ENCODE results near the gene PNPO. TPM values are rescaled to one million over a fixed set of nuclear protein-coding genes. Genes with fewer than 3 reads are reported as not detected.
A peak's percentile ranks its signal among the peaks of the same experiment; 100 is the strongest.

The PNPO gene
- total and polyA plus RNA-seq, 2 of the 13 experiments (the other 11 are each of a cell fraction or from before 2014, with no cell fraction given) = 47.9 to 63.3 TPM

DNA sequence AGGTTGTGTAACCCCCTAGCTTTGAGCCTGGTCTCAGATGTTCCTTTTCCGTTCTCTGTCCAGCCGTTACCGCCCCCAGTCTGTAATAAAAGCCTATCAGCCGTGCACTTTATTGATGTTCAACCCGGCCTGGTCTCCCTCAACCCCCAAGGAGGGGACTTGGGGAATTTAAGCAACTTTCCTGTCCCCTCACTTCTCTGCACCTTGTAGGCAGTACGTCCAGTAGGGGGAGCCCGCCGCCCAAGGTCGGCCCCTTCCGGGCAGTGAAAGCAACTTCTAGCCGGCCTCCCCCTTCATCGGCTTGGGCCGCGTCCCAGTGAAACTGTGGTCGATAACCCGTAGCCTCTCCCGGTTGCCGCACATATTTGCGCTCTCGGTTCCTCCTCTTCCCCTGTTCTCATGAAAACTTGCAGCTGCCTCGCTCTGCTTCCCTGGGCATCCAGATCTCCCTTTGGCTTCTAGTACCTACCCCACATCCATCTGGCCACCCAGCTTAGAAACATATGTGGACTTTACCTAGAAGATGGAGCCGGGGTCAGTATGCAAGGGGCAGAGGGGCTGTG lies 7.9 kb downstream of the PNPO start (continued):
- TF ChIP-seq, protein P1, sequence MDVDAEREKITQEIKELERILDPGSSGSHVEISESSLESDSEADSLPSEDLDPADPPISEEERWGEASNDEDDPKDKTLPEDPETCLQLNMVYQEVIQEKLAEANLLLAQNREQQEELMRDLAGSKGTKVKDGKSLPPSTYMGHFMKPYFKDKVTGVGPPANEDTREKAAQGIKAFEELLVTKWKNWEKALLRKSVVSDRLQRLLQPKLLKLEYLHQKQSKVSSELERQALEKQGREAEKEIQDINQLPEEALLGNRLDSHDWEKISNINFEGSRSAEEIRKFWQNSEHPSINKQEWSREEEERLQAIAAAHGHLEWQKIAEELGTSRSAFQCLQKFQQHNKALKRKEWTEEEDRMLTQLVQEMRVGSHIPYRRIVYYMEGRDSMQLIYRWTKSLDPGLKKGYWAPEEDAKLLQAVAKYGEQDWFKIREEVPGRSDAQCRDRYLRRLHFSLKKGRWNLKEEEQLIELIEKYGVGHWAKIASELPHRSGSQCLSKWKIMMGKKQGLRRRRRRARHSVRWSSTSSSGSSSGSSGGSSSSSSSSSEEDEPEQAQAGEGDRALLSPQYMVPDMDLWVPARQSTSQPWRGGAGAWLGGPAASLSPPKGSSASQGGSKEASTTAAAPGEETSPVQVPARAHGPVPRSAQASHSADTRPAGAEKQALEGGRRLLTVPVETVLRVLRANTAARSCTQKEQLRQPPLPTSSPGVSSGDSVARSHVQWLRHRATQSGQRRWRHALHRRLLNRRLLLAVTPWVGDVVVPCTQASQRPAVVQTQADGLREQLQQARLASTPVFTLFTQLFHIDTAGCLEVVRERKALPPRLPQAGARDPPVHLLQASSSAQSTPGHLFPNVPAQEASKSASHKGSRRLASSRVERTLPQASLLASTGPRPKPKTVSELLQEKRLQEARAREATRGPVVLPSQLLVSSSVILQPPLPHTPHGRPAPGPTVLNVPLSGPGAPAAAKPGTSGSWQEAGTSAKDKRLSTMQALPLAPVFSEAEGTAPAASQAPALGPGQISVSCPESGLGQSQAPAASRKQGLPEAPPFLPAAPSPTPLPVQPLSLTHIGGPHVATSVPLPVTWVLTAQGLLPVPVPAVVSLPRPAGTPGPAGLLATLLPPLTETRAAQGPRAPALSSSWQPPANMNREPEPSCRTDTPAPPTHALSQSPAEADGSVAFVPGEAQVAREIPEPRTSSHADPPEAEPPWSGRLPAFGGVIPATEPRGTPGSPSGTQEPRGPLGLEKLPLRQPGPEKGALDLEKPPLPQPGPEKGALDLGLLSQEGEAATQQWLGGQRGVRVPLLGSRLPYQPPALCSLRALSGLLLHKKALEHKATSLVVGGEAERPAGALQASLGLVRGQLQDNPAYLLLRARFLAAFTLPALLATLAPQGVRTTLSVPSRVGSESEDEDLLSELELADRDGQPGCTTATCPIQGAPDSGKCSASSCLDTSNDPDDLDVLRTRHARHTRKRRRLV (CRISPR knock-in tag; IDR thresholded peaks at IDR 0.05) = no peak
- TF ChIP-seq, protein P2, sequence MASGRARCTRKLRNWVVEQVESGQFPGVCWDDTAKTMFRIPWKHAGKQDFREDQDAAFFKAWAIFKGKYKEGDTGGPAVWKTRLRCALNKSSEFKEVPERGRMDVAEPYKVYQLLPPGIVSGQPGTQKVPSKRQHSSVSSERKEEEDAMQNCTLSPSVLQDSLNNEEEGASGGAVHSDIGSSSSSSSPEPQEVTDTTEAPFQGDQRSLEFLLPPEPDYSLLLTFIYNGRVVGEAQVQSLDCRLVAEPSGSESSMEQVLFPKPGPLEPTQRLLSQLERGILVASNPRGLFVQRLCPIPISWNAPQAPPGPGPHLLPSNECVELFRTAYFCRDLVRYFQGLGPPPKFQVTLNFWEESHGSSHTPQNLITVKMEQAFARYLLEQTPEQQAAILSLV (CRISPR knock-in tag; IDR thresholded peaks at IDR 0.05; ENCODE audit: borderline replicate concordance) = 0 out of 2 replicates have a peak, but pooled peaks have one; percentile 19
- TF ChIP-seq TOE1 (CRISPR knock-in tag; IDR thresholded peaks at IDR 0.05) (no peak), FOXK1 (CRISPR knock-in tag; IDR thresholded peaks at IDR 0.05; ENCODE audit: borderline replicate concordance, low read depth) (no peak), ARHGAP35 (CRISPR knock-in tag; IDR thresholded peaks at IDR 0.05; ENCODE audit: borderline replicate concordance) (no peak; the same call in 1 of the 2 replicates), ADNP (CRISPR knock-in tag; IDR thresholded peaks at IDR 0.05) (no peak), CAMTA2 (CRISPR knock-in tag; IDR thresholded peaks at IDR 0.05; ENCODE audit: borderline replicate concordance) (no peak), ZNF20 (CRISPR knock-in tag; IDR thresholded peaks at IDR 0.05) (no peak), ZNF572 (CRISPR knock-in tag; IDR thresholded peaks at IDR 0.05) (no peak), NFYB (CRISPR knock-in tag; IDR thresholded peaks at IDR 0.05) (no peak), SNRNP70 (IDR thresholded peaks at IDR 0.05; ENCODE audit: low read depth, low read length) (no peak), HOXA5 (CRISPR knock-in tag; IDR thresholded peaks at IDR 0.05) (0 out of 2 replicates have a peak, but pooled peaks have one; percentile 34), SMAD1 (CRISPR knock-in tag; IDR thresholded peaks at IDR 0.05; ENCODE audit: borderline replicate concordance, low read depth) (peak; percentile 92; the same call in 1 of the 2 replicates), ZNF83 (CRISPR knock-in tag; IDR thresholded peaks at IDR 0.05; ENCODE audit: borderline replicate concordance) (no peak), SIN3A (IDR thresholded peaks at IDR 0.05; ENCODE audit: borderline replicate concordance, low read depth, low read length) (peak; percentile 45; the same call in 1 of the 2 replicates)
- TF ChIP-seq, protein P3, sequence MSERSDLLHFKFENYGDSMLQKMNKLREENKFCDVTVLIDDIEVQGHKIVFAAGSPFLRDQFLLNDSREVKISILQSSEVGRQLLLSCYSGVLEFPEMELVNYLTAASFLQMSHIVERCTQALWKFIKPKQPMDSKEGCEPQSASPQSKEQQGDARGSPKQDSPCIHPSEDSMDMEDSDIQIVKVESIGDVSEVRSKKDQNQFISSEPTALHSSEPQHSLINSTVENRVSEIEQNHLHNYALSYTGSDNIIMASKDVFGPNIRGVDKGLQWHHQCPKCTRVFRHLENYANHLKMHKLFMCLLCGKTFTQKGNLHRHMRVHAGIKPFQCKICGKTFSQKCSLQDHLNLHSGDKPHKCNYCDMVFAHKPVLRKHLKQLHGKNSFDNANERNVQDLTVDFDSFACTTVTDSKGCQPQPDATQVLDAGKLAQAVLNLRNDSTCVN (CRISPR knock-in tag; IDR thresholded peaks at IDR 0.05; ENCODE audit: borderline replicate concordance) = no peak
- TF ChIP-seq, protein P4, sequence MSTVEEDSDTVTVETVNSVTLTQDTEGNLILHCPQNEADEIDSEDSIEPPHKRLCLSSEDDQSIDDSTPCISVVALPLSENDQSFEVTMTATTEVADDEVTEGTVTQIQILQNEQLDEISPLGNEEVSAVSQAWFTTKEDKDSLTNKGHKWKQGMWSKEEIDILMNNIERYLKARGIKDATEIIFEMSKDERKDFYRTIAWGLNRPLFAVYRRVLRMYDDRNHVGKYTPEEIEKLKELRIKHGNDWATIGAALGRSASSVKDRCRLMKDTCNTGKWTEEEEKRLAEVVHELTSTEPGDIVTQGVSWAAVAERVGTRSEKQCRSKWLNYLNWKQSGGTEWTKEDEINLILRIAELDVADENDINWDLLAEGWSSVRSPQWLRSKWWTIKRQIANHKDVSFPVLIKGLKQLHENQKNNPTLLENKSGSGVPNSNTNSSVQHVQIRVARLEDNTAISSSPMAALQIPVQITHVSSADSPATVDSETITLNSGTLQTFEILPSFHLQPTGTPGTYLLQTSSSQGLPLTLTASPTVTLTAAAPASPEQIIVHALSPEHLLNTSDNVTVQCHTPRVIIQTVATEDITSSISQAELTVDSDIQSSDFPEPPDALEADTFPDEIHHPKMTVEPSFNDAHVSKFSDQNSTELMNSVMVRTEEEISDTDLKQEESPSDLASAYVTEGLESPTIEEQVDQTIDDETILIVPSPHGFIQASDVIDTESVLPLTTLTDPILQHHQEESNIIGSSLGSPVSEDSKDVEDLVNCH (CRISPR knock-in tag; IDR thresholded peaks at IDR 0.05) = no peak
- TF ChIP-seq, protein P5, sequence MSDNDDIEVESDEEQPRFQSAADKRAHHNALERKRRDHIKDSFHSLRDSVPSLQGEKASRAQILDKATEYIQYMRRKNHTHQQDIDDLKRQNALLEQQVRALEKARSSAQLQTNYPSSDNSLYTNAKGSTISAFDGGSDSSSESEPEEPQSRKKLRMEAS (IDR thresholded peaks at IDR 0.05) = no peak
- TF ChIP-seq, protein P6, sequence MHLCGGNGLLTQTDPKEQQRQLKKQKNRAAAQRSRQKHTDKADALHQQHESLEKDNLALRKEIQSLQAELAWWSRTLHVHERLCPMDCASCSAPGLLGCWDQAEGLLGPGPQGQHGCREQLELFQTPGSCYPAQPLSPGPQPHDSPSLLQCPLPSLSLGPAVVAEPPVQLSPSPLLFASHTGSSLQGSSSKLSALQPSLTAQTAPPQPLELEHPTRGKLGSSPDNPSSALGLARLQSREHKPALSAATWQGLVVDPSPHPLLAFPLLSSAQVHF (CRISPR knock-in tag; IDR thresholded peaks at IDR 0.05) = no peak
